DND-41 (cell line): ENCODE results near the gene TBC1D9.

Experiments used
- ATAC-seq: fragments of 200-7000 bp; cut with Tn5 transposase; 3 replicates; pipeline ENCODE4 v1.9.1; 2021; ENCODE audit warnings: low read depth; ENCODE audit not compliant: insufficient read depth
- DNase-seq: peaks from one replicate; pipeline ENCODE4 v3.0.0-alpha.2; 2020
- H2AFZ ChIP-seq: 2 replicates; pipeline ENCODE4 v1.6.0; 2012; ENCODE audit warnings: low read depth, low read length
- H3K27ac ChIP-seq: 2 replicates; pipeline ENCODE4 v1.5.1; 2012; ENCODE audit warnings: low read length, inconsistent platforms
- H3K27me3 ChIP-seq: fragments of 200-600 bp; sonication (generic); 2 replicates; pipeline ENCODE4 v1.6.0; 2012; ENCODE audit warnings: low read length, mild to moderate bottlenecking, inconsistent platforms; ENCODE audit not compliant: insufficient read depth, poor library complexity
- H3K36me3 ChIP-seq: 2 replicates; pipeline ENCODE4 v1.5.1; 2012; ENCODE audit warnings: low read length, inconsistent platforms; ENCODE audit not compliant: insufficient read depth
- H3K4me1 ChIP-seq: 2 replicates; pipeline ENCODE4 v1.5.1; 2012; ENCODE audit warnings: mild to moderate bottlenecking, low read length; ENCODE audit not compliant: insufficient read depth
- H3K4me2 ChIP-seq: 2 replicates; pipeline ENCODE4 v1.6.0; 2012; ENCODE audit warnings: mild to moderate bottlenecking, moderate library complexity, low read length, inconsistent platforms; ENCODE audit not compliant: insufficient read depth
- H3K4me3 ChIP-seq, 2 experiments: fragments of 200-600 bp in 1 of 2; shearing (Covaris generic) in 1 of 2; 2 replicates each; pipeline ENCODE4 v1.5.1; 2012 to 2016; ENCODE audit warnings: inconsistent platforms in 2 of 2, low read length in 2 of 2, mild to moderate bottlenecking in 2 of 2, low read depth in 1 of 2, moderate library complexity in 1 of 2
- H3K79me2 ChIP-seq: 2 replicates; pipeline ENCODE4 v1.6.0; 2012; ENCODE audit warnings: low read length, inconsistent platforms; ENCODE audit not compliant: insufficient read depth
- H3K9ac ChIP-seq: 2 replicates; pipeline ENCODE4 v1.6.0; 2012; ENCODE audit warnings: low read depth, mild to moderate bottlenecking, inconsistent platforms, low read length, moderate library complexity
- H3K9me3 ChIP-seq: 2 replicates; pipeline ENCODE4 v1.5.1; 2012; ENCODE audit warnings: low read length, moderate library complexity, mild to moderate bottlenecking, inconsistent platforms; ENCODE audit not compliant: insufficient read depth, severe bottlenecking
- H4K20me1 ChIP-seq: 2 replicates; pipeline ENCODE4 v1.6.0; 2012; ENCODE audit warnings: low read length; ENCODE audit not compliant: insufficient read depth
- EZH2 ChIP-seq: IDR thresholded peaks from 3 replicates; pipeline ENCODE4 v1.6.1; 2012; ENCODE audit warnings: borderline replicate concordance, low read depth, mild to moderate bottlenecking, moderate library complexity, low read length, inconsistent platforms; ENCODE audit not compliant: severe bottlenecking
- TF ChIP-seq, protein P1 (sequence below): IDR thresholded peaks from 2 replicates; pipeline ENCODE4 v1.5.1; 2012; ENCODE audit warnings: borderline replicate concordance, low read length, moderate library complexity, mild to moderate bottlenecking; ENCODE audit not compliant: poor library complexity, severe bottlenecking; ENCODE audit errors: extremely low read depth

TBC1D9 gene

DNA sequence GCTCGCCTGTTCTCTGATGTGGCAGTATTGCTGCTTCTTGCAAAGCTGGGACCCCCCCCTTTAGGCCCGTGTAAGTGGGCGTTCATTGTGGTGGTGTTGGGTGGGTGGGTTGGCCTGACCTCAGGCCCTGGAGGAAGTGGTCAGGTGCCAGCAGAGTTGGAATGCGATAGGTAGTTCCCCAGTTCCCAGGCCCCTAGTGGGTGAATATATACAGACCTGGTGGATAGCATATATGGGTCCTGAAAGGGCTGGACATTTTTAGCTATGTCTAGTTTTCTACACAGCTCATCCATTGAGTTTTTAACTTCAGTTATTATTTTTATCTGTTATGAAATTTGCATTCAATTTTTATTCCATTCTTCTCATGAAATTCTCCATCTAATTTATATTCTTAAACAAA lies 151.6 kb downstream of the TBC1D9 start:
- DNase-seq, result no peak
- no peak for TF ChIP-seq EZH2
- TF ChIP-seq, protein P1, sequence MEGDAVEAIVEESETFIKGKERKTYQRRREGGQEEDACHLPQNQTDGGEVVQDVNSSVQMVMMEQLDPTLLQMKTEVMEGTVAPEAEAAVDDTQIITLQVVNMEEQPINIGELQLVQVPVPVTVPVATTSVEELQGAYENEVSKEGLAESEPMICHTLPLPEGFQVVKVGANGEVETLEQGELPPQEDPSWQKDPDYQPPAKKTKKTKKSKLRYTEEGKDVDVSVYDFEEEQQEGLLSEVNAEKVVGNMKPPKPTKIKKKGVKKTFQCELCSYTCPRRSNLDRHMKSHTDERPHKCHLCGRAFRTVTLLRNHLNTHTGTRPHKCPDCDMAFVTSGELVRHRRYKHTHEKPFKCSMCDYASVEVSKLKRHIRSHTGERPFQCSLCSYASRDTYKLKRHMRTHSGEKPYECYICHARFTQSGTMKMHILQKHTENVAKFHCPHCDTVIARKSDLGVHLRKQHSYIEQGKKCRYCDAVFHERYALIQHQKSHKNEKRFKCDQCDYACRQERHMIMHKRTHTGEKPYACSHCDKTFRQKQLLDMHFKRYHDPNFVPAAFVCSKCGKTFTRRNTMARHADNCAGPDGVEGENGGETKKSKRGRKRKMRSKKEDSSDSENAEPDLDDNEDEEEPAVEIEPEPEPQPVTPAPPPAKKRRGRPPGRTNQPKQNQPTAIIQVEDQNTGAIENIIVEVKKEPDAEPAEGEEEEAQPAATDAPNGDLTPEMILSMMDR, result no peak
- no peak for ATAC-seq

DNA sequence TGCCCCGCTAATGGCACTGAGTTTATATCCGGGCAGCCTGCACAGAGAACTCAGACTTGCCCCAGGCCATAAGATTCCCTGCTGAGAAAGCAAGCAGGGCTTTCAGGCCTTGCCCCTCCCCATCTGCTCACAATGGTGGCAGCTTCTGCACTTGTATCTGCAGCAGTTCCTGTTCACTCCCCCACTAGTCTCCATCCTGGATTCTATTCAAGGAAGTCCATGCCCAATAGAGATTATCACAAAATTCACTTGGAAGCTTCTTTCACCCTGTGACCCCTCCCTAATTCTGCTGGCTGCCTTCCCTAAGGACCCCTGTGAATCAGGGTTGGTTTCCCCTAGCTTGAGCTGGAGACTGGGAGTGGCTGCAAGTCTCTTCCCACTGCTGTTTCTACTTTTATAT lies 152.9 kb downstream of the TBC1D9 start:
- Histone ChIP-seq H3K4me3 (no peak overlapping the region), H3K4me2 (no peak overlapping the region), H3K79me2 (no peaks in the 10 kb centered on the region), H2AFZ (no peak overlapping the region), H3K36me3 (no peaks in the 10 kb centered on the region), H3K9me3 (no peaks in the 10 kb centered on the region), H3K27ac (no peak overlapping the region), H4K20me1 (no peaks in the 10 kb centered on the region), H3K9ac (no peak overlapping the region), H3K27me3 (peaks cover 3% of the 10 kb centered on the region), H3K4me1 (no peaks in the 10 kb centered on the region)
- ATAC-seq (no peak), DNase-seq (no peak)
- TF ChIP-seq EZH2, result no peak
- TF ChIP-seq, protein P1, result no peak

More for the DNA sequence above, 151.6 kb downstream of the TBC1D9 start:
- Histone ChIP-seq H3K4me3 (no peak overlapping the region), H3K4me1 (no peaks in the 10 kb centered on the region), H3K36me3 (no peaks in the 10 kb centered on the region), H3K27ac (no peak overlapping the region), H3K9ac (no peak overlapping the region), H4K20me1 (no peaks in the 10 kb centered on the region), H3K27me3 (peaks cover 3% of the 10 kb centered on the region), H3K4me2 (no peak overlapping the region), H3K79me2 (no peaks in the 10 kb centered on the region), H2AFZ (no peak overlapping the region), H3K9me3 (no peaks in the 10 kb centered on the region)

DNA sequence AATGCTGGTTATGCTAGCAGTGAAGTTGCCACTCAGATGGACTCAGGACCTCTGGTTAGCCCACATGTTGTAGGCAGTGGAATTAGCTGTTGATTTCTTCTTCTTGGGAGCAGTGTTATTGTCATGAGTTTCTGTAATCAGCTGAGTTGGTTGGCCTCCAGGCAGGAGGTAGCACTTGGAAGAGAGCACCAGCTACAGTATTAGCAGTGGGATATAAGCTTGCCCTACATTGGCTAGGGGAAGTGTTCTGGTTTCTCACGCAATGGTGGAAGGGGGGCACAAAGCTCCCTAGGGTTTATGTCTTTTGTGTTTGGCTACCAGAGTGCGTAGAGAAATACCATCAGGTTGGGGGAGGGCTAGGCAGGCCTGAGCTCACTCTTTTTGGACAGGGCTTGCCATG lies 153.5 kb downstream of the TBC1D9 start:
- Histone ChIP-seq H3K27me3 (peaks cover 3% of the 10 kb centered on the region), H3K27ac (no peak overlapping the region), H3K4me2 (no peak overlapping the region), H3K9me3 (no peaks in the 10 kb centered on the region), H3K9ac (no peak overlapping the region), H3K79me2 (no peaks in the 10 kb centered on the region), H4K20me1 (no peaks in the 10 kb centered on the region), H3K4me1 (no peaks in the 10 kb centered on the region), H3K36me3 (no peaks in the 10 kb centered on the region), H3K4me3 (no peak overlapping the region), H2AFZ (no peak overlapping the region)
- DNase-seq (no peak), ATAC-seq (no peak)
- TF ChIP-seq, protein P1, result no peak
- TF ChIP-seq EZH2, result no peak

GRCh38 chr4:140600408-140600807 lies 155.8 kb downstream of the TBC1D9 start:
- Histone ChIP-seq H4K20me1 (no peaks in the 10 kb centered on the region), H3K9ac (no peak overlapping the region), H3K4me3 (no peak overlapping the region), H2AFZ (no peak overlapping the region), H3K4me1 (no peaks in the 10 kb centered on the region), H3K27me3 (peaks cover 3% of the 10 kb centered on the region), H3K27ac (no peak overlapping the region), H3K36me3 (no peaks in the 10 kb centered on the region), H3K4me2 (no peak overlapping the region), H3K9me3 (no peaks in the 10 kb centered on the region), H3K79me2 (no peaks in the 10 kb centered on the region)
- ATAC-seq, result no peak
- TF ChIP-seq EZH2, result no peak
- TF ChIP-seq, protein P1, result no peak
- no peak for DNase-seq
